CD4-positive, alpha-beta T cell treated with Interleukin-12 subunit alpha and Interleukin-12 subunit beta, for 1 hour (primary cell): ENCODE results near the gene BCAS4.
"Not testable (repeated sequence)": the region's sequence is repeated elsewhere in the genome, so short reads cannot be mapped to it uniquely, and the experiment has no call there.

Source experiments
- DNase-seq: peaks from one replicate; pipeline ENCODE4 v3.0.0-alpha.2; 2020

BCAS4 gene

GRCh38 chr20:50879649-50880550 is 85.0 kb downstream of the BCAS4 start:
- DNase-seq: no peak

GRCh38 chr20:50881759-50882424 is 87.0 kb downstream of the BCAS4 start:
- not testable (repeated sequence) for DNase-seq

GRCh38 chr20:50883856-50884255 is 89.0 kb downstream of the BCAS4 start:
- no peak for DNase-seq

- DNase-seq: no peak
These were observed 90.2 kb downstream of the BCAS4 start for GRCh38 chr20:50885068-50885467.

DNA sequence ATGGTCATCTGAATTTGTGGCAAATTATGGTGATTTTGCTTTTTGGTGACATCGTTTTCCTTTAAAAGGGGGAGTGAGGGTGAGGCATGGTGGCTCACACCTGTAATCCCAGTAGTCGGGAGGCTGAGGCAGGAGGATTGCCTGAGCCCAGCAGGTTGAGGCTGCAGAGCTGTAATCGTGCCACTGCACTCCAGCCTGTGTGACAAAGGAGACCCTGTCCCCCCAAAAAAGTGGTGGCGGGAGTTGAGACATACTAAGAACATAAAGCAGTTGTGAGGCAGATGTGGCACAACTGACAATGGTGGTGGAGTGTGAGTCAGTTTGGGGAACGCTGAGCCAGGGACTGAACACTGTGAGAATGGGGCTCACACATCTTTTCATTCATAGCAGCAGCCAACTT is 90.9 kb downstream of the BCAS4 start:
- no peak for DNase-seq

- no peak for DNase-seq
These were observed 91.4 kb downstream of the BCAS4 start for GRCh38 chr20:50886184-50886790.

GRCh38 chr20:50887576-50887975 is 92.7 kb downstream of the BCAS4 start:
- no peak for DNase-seq

GRCh38 chr20:50891138-50891537 is 96.3 kb downstream of the BCAS4 start:
- no peak for DNase-seq

DNA sequence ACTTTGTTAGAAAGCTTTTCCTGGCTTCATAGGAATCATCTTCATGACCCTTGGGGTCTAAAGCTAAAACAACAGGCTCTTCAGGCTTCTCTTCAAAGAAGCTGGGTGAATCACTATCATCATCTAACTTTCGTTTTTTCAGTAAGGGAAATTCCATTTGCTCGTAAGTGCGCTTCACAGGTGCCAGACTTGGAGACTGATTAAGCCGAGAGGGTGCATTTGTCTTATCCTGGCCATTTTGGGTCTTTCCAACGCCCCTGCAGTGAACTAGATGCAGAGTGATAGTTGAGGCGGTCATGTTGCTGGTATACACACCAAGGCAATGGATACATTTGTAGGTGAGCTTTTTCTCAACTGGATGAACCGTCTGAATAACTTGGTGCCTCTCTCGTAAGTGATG is 97.5 kb downstream of the BCAS4 start:
- DNase-seq: no peak

GRCh38 chr20:50893620-50894019 is 98.8 kb downstream of the BCAS4 start:
- no peak for DNase-seq

DNA sequence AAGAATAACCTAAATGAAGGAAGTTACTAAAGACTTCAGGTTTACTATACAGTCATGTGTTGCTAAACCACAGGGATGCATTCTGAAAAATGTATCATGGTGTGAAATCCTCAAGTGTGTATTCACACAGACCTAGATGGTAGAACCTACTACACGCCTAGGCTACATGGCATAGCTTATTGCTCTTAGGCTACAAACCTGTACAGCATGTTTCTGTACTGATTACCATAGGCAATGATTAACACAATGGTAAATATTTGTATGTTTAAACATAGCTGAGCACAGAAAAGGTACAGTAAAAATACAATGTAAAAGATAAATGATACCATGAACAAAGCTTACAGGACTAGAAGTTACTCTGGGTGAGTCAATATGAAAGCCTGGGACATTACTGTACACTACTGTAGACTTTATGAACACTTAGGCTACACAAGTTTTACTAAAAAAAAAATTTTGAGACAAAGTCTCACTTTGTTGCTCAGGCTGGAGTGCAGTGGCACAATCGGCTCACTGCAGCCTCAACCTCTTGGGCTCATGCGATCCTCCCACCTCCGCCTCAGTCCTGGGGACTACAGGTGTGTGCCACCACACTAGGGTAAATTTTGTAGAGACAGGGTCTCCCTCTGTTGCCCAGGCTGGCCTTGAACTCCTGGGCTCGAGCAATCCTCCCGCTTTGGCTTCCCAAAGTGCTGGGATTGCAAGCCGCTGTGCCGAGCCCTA is 100.4 kb downstream of the BCAS4 start:
- DNase-seq: no peak

- no peak for DNase-seq
These were observed 103.6 kb downstream of the BCAS4 start for GRCh38 chr20:50898475-50898874.

DNA sequence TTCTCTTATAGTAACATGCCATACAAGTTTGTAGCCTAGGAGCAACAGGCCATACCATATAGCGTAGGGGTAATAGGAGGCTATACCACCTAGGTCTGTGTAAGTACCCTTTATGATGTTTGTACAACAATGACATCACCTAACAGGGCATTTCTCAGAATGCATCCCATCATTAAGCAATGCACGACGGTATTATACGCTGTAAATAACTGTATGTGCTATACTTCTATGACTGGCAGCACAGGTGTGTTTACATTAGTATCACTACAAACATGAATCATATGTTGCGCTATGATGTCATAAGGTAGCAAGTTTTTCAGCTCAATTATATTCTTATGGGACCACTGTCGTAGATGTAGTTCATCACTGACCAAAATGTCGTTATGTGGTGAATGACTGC is 105.4 kb downstream of the BCAS4 start:
- no peak for DNase-seq

- no peak for DNase-seq
These were observed 106.4 kb downstream of the BCAS4 start for GRCh38 chr20:50901301-50901700.

DNA sequence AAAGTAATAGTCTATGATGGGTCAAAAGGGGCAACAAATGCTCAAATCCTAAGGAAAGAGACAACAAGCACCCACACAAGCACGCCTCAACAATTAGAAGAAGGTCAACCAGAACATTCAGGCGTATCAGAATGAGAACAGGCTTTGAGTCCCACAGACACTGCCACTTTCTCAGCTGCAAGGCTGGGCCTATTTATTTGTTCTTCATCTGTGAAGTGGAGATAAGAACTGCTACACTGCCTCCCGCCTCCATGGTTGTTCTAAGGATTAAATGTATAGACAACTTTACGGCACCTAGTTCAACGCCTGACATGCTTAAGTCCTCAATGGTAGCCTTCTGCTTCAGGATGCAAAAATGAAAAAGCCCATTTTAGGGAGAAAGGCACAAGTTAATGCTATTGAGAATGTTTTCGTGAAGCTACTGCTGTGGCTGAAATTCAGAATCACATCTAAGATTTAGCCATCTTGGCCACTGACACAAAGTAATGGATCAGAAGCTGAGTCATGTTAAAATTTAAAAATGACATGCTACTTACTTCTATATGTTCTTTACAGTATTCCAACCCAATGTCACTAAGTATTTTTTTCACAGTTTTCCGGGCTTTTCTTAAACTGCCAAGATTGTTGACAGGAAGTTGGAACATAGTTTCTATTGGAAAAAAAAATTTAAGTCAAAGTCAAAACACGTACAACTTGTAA is 108.6 kb downstream of the BCAS4 start:
- no peak for DNase-seq

DNA sequence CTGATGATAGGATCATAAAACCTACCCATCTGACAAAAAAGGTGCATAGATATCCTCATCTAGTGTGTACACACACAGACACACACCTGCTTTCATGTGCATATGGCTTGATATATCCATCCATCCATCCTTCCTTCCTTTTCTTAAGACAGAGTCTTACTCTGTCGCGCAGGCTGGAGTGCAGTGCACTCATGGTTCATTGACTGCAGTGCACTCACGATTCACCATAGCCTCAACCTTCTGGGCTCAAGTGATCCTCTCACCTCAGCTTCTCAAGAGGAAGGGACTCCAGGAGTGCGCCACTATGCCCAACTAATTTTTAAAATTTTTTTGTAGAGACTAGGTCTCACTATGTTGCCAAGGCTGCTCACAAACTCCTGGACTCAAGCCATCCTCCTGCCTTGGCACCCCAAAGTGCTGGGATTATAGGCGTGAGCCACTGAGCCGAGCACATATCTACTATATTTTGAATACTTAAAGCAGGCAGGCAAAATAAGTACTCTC is 109.3 kb downstream of the BCAS4 start:
- no peak for DNase-seq

DNA sequence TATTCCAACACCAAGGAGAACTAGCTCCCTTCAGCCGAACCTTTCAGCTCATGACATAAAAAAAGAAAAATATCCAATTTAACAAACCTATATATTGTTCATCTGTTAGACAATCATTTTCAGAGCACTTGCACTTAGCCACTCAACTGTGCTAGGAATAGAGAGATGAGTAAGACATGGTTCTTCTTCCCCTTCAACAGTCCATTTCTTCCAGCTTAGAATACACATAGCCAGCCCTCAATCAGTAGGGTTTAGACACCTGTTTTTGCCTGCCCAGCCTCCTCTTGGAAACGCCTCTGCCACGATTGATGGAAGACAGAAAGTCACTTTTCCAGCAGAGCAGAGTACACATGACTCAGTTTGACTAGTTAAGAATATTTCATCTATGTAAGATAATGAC is 114.6 kb downstream of the BCAS4 start:
- no peak for DNase-seq

DNA sequence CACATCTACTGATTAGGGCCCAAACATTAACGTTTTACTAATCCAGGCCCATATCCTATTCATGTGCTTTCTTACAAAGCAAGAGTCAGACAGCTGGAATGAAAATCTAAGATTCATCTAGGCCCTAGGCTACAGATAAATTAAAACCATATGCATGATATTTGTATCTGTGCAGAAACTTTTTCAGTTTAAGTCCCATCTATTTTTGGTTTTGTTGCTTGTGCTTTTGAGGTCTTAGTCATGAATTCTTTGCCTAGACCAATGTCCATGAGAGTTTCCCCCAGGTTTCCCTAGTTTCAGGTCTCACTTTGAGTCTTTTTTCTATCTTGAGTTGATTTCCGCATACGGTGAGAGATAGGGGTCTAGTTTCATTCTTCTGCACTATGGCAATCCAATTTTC is 116.2 kb downstream of the BCAS4 start:
- DNase-seq: no peak

GRCh38 chr20:50911716-50912115 is 116.9 kb downstream of the BCAS4 start:
- no peak for DNase-seq

DNA sequence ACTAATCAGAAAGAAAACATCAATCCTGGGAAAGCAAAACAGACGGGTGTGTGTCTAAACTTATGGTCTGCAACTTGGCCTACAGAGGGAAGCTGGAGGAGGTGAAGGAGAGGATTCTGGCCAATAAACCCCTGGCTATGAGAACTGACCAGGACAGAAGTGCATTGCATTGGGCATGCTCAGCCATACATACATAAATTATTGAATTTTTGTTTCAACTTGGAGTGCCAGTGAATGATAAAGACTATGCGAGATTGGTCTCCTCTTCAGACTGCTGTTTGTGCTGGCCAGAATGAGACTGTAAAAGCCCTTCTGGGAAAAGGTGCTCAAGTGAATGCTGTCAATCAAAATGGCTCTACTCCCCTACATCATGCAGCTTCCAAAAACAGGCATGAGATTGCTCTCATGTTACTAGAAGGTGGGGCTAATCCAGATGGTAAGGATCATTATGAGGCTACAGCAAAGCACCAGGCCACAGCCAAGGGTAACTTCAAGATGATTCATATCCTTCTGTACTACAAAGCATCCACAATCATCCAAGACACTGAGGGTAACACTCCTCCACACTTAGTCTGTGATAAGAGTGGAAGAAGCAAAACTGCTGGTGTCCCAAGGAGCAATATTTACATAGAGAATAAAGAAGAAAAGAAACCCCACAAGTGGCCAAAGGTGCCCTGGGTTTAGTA is 119.0 kb downstream of the BCAS4 start:
- DNase-seq: no peak

- no peak for DNase-seq
These were observed 120.6 kb downstream of the BCAS4 start for GRCh38 chr20:50915424-50915823.

DNA sequence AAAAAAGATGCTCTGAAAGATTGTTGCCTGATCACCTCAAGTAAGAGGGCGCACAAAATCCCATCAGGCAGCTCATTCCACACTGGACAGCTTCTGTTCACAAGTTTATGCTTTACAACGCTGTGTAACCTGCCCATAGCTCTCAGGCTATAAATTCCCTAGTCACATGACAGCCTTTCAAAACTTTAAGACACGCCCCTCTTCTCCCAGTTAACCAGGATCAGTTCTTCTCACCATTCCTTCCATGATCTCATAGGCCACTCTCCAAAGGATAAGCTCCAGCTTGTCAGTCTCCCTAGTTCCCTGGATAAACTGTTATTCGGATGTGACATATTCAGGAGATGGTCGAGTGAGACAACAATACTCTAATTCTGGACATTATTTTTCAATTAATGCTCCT is 121.4 kb downstream of the BCAS4 start:
- no peak for DNase-seq
